ENCODE results near the gene UHRF1.

DNA sequence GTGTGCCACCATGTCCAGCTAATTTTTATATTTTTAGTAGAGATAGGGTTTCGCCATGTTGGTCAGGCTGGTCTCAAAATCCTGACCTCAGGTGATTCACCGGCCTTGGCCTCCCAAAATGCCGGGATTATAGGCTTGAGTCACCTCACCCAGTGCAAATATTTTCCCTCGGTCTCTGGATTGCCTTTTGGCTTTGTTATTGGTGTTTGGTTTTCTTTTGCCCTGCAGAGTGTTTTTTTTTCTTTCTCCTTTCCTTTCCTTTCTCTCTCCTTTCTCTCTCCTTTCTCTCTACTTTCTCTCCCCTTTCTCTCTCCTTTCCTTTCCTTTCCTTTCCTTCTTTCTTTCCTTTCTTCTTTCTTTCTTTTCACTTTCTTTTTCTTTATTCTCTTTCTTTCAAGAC lies 92.8 kb downstream of the UHRF1 start:
- TF ChIP-seq, protein P1, sequence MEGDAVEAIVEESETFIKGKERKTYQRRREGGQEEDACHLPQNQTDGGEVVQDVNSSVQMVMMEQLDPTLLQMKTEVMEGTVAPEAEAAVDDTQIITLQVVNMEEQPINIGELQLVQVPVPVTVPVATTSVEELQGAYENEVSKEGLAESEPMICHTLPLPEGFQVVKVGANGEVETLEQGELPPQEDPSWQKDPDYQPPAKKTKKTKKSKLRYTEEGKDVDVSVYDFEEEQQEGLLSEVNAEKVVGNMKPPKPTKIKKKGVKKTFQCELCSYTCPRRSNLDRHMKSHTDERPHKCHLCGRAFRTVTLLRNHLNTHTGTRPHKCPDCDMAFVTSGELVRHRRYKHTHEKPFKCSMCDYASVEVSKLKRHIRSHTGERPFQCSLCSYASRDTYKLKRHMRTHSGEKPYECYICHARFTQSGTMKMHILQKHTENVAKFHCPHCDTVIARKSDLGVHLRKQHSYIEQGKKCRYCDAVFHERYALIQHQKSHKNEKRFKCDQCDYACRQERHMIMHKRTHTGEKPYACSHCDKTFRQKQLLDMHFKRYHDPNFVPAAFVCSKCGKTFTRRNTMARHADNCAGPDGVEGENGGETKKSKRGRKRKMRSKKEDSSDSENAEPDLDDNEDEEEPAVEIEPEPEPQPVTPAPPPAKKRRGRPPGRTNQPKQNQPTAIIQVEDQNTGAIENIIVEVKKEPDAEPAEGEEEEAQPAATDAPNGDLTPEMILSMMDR (IDR thresholded peaks at IDR 0.05): no peak
- TF ChIP-seq POLR2AphosphoS5 (IDR thresholded peaks at IDR 0.05; ENCODE audit: low read depth, low read length): no peak

Data from SK-N-SH (cell line).